SK-N-SH (cell line): ENCODE results near the gene PELI2.

Experiments
- JUND ChIP-seq: IDR thresholded peaks from 2 replicates; pipeline ENCODE4 v1.4.0; 2012
- YY1 ChIP-seq: IDR thresholded peaks from 2 replicates; pipeline ENCODE4 v1.4.0; 2012; ENCODE audit warnings: low read depth, mild to moderate bottlenecking
- TF ChIP-seq, protein P1 (sequence below): fragments of 150-350 bp; IDR thresholded peaks from 2 replicates; pipeline ENCODE4 v1.6.1; 2016; ENCODE audit warnings: mild to moderate bottlenecking, low read depth, low read length

DNA sequence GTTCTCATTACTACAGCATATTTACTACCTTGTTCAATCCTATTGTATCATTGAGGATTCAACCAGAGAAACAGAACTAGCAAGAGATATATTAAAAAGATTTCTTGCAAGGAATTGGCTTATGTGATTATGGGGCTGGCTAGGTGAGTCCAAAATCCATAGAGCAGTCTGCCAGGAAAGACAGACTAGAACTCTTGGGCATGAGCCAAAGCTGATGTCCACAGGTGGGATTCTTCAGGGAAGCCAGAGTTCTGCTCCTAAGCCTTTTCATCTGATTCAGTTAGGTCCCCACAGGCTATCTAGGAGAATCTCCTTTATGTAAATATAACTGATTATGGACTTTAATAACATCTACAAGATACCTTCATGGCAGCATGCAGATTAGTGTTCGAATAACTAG, 26.0 kb downstream of the PELI2 start:
- no peak for TF ChIP-seq YY1
- no peak for TF ChIP-seq JUND
- TF ChIP-seq, protein P1, sequence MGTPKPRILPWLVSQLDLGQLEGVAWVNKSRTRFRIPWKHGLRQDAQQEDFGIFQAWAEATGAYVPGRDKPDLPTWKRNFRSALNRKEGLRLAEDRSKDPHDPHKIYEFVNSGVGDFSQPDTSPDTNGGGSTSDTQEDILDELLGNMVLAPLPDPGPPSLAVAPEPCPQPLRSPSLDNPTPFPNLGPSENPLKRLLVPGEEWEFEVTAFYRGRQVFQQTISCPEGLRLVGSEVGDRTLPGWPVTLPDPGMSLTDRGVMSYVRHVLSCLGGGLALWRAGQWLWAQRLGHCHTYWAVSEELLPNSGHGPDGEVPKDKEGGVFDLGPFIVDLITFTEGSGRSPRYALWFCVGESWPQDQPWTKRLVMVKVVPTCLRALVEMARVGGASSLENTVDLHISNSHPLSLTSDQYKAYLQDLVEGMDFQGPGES = no peak
